Brain microvascular endothelial cell (primary cell): Measurements from ENCODE around the gene SASH1.

ENCODE experiments used
- DNase-seq: peaks from one replicate; pipeline ENCODE4 v3.0.0-alpha.2; 2020
- H3K27ac ChIP-seq: fragments of 250-450 bp; sonication (Bioruptor Pico); 2 replicates; pipeline ENCODE4 v1.5.1; 2020; ENCODE audit warnings: mild to moderate bottlenecking, moderate library complexity
- H3K27me3 ChIP-seq: fragments of 250-450 bp; sonication (Bioruptor Pico); replicated peaks from 2 replicates; pipeline ENCODE4 v1.5.1; 2020; ENCODE audit warnings: mild to moderate bottlenecking
- H3K36me3 ChIP-seq: fragments of 250-450 bp; sonication (Bioruptor Pico); replicated peaks from 2 replicates; pipeline ENCODE4 v1.5.1; 2020; ENCODE audit warnings: mild to moderate bottlenecking
- H3K4me3 ChIP-seq: 2 replicates; pipeline ENCODE4 v1.5.1; 2011; ENCODE audit warnings: low read depth, mild to moderate bottlenecking, control low read depth, low read length, moderate library complexity
- in situ Hi-C: cut with HindIII; loops from 2 replicates; pipeline ENCODE4 v1.10.0; 2017; ENCODE audit warnings: low sequenced_read_pairs, low pct_ligation_motif_present
- TF ChIP-seq, protein P1 (sequence below): IDR thresholded peaks from 2 replicates; pipeline ENCODE4 v1.5.1; 2011; ENCODE audit warnings: low read depth, mild to moderate bottlenecking, moderate library complexity, low read length, control low read depth, inconsistent platforms; ENCODE audit errors: missing control alignments

SASH1 gene

GRCh38 chr6:148591656-148592055, 249.0 kb downstream of the SASH1 start:
- TF ChIP-seq, protein P1, sequence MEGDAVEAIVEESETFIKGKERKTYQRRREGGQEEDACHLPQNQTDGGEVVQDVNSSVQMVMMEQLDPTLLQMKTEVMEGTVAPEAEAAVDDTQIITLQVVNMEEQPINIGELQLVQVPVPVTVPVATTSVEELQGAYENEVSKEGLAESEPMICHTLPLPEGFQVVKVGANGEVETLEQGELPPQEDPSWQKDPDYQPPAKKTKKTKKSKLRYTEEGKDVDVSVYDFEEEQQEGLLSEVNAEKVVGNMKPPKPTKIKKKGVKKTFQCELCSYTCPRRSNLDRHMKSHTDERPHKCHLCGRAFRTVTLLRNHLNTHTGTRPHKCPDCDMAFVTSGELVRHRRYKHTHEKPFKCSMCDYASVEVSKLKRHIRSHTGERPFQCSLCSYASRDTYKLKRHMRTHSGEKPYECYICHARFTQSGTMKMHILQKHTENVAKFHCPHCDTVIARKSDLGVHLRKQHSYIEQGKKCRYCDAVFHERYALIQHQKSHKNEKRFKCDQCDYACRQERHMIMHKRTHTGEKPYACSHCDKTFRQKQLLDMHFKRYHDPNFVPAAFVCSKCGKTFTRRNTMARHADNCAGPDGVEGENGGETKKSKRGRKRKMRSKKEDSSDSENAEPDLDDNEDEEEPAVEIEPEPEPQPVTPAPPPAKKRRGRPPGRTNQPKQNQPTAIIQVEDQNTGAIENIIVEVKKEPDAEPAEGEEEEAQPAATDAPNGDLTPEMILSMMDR = no peak
- H3K27ac ChIP-seq = no peak overlapping the region
- H3K36me3 ChIP-seq = no peaks in the 10 kb centered on the region
- in situ Hi-C loops = no loop called here
- DNase-seq = no peak
- no peak overlapping the region for H3K4me3 ChIP-seq
- no peaks in the 10 kb centered on the region for H3K27me3 ChIP-seq

DNA sequence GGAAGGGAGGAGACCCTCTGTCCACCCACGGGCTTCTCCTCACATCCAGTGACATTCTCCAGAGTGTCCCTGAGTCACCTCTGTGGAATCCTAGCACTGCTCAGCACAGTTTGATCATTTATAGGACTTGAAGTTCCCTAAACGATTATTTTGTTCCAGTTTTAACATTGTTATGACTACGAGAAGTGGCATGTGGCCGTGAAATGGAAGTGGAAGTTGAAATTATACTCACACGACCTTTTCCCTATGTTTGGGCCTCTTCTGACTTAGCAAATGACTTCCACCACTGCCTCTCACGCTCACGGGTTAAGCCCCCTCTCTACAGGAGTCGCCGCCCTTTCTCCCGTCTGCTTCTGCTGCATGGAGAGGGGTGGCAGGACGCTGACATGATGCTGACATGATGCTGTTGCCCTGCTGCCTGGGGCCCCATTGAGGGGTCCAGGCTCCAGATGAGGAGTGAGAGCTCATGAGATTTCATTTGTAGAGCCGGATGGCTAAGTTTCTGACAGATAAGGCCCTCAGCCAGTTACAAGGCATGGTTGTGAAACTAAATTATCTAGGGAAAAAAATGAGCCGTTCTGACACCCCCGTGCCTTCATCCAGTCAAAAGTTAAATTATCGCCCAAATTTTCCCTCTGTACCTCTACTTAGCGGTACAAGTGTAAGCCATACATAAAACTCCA, 250.6 kb downstream of the SASH1 start:
- in situ Hi-C loops = no loop called here
- Histone ChIP-seq H3K4me3 (no peak overlapping the region), H3K27me3 (no peaks in the 10 kb centered on the region), H3K36me3 (no peaks in the 10 kb centered on the region), H3K27ac (peak overlapping the region; percentile 58)
- DNase-seq = peak; percentile 75
- TF ChIP-seq, protein P1 = no peak

GRCh38 chr6:148593813-148594170, 251.2 kb downstream of the SASH1 start:
- Histone ChIP-seq H3K36me3 (no peaks in the 10 kb centered on the region), H3K4me3 (no peak overlapping the region), H3K27me3 (no peaks in the 10 kb centered on the region), H3K27ac (peak overlapping the region; percentile 58)
- TF ChIP-seq, protein P1 = no peak
- no peak for DNase-seq
- in situ Hi-C loops = no loop called here

DNA sequence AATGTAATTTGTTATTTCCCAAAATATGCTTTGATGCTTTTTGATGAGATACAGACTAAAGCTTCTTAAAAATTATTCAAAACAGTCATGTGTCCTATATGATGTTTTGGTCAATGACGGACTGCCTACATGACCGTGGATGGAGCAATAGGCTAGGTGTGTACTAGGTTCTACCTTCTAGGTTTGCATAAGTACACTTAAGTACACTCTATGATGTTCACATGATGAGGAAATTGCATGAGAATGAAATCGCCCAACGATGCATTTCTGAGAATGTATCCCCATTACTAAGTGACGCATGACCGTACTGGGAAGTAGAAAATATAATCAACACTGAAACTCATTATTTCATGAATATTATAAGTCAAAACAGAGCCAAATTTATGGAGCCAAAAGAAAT, 252.9 kb downstream of the SASH1 start:
- no peaks in the 10 kb centered on the region for H3K27me3 ChIP-seq
- in situ Hi-C loops = no loop called here
- H3K4me3 ChIP-seq = no peak overlapping the region
- H3K36me3 ChIP-seq = no peaks in the 10 kb centered on the region
- TF ChIP-seq, protein P1 = no peak
- H3K27ac ChIP-seq = no peak overlapping the region
- DNase-seq = no peak

- Histone ChIP-seq H3K27ac (no peak overlapping the region), H3K27me3 (no peaks in the 10 kb centered on the region), H3K36me3 (no peaks in the 10 kb centered on the region), H3K4me3 (no peak overlapping the region)
- in situ Hi-C loops = no loop called here
- TF ChIP-seq, protein P1 = no peak
- no peak for DNase-seq
These were observed 254.3 kb downstream of the SASH1 start for GRCh38 chr6:148596891-148597455.

GRCh38 chr6:148598724-148599123, 256.1 kb downstream of the SASH1 start:
- in situ Hi-C loops = no loop called here
- no peaks in the 10 kb centered on the region for H3K36me3 ChIP-seq
- TF ChIP-seq, protein P1 = no peak
- no peaks in the 10 kb centered on the region for H3K27me3 ChIP-seq
- no peak overlapping the region for H3K4me3 ChIP-seq
- H3K27ac ChIP-seq = no peak overlapping the region
- DNase-seq = no peak
